MM.1S (cell line): ENCODE data around the gene ADAMTS2.

Experiments used
- DNase-seq: peaks from one replicate; pipeline ENCODE4 v3.0.0-alpha.2; 2015
- H2AFZ ChIP-seq: fragments of 300-600 bp; sonication (generic); 2 replicates; pipeline ENCODE4 v1.6.0; 2016; ENCODE audit warnings: antibody characterized with exemption, low read length
- H3F3A ChIP-seq: fragments of 300-600 bp; sonication (generic); 2 replicates; pipeline ENCODE4 v1.6.1; 2016; ENCODE audit warnings: mild to moderate bottlenecking, antibody characterized with exemption, low read length, moderate library complexity, mixed read lengths; ENCODE audit not compliant: insufficient read depth
- H3K27ac ChIP-seq: fragments of 300-600 bp; sonication (generic); 2 replicates; pipeline ENCODE4 v1.5.1; 2016; ENCODE audit warnings: mild to moderate bottlenecking, low read length
- H3K27me3 ChIP-seq: fragments of 300-600 bp; sonication (generic); replicated peaks from 2 replicates; pipeline ENCODE4 v1.6.0; 2016; ENCODE audit warnings: low read length; ENCODE audit not compliant: insufficient read depth
- H3K36me3 ChIP-seq: fragments of 300-600 bp; sonication (generic); replicated peaks from 2 replicates; pipeline ENCODE4 v1.6.1; 2016; ENCODE audit warnings: mild to moderate bottlenecking, low read length, mixed read lengths; ENCODE audit not compliant: insufficient read depth
- H3K4me1 ChIP-seq: fragments of 300-600 bp; sonication (generic); 2 replicates; pipeline ENCODE4 v1.6.1; 2016; ENCODE audit warnings: low read length, mixed read lengths
- H3K4me2 ChIP-seq: fragments of 300-600 bp; sonication (generic); 2 replicates; pipeline ENCODE4 v1.6.0; 2016; ENCODE audit warnings: low read depth, low read length
- H3K4me3 ChIP-seq: fragments of 300-600 bp; sonication (generic); 2 replicates; pipeline ENCODE4 v1.5.1; 2016; ENCODE audit warnings: low read length, mixed read lengths
- H3K79me2 ChIP-seq: fragments of 300-600 bp; sonication (generic); 2 replicates; pipeline ENCODE4 v1.6.1; 2016; ENCODE audit warnings: mixed run types, low read length, mixed read lengths
- H3K9ac ChIP-seq: fragments of 300-600 bp; sonication (generic); 2 replicates; pipeline ENCODE4 v1.6.1; 2016; ENCODE audit warnings: low read length, mixed read lengths
- H3K9me2 ChIP-seq: fragments of 300-600 bp; sonication (generic); replicated peaks from 2 replicates; pipeline ENCODE4 v1.6.1; 2016; ENCODE audit warnings: mild to moderate bottlenecking, low read length, mixed read lengths; ENCODE audit not compliant: insufficient read depth
- H3K9me3 ChIP-seq: fragments of 300-600 bp; sonication (generic); replicated peaks from 2 replicates; pipeline ENCODE4 v1.6.1; 2016; ENCODE audit warnings: mild to moderate bottlenecking, low read length, mixed read lengths; ENCODE audit not compliant: insufficient read depth
- H4K20me1 ChIP-seq: fragments of 300-600 bp; sonication (generic); 2 replicates; pipeline ENCODE4 v1.6.1; 2016; ENCODE audit warnings: mild to moderate bottlenecking, low read length, moderate library complexity, mixed read lengths; ENCODE audit not compliant: insufficient read depth
- EZH2 ChIP-seq: fragments of 300-600 bp; sonication (generic); optimal IDR thresholded peaks from 2 replicates; pipeline ENCODE3; 2017; ENCODE audit warnings: low read depth, mild to moderate bottlenecking, antibody characterized with exemption, low read length, mixed read lengths
- EZH2phosphoT487 ChIP-seq: fragments of 300-600 bp; sonication (generic); IDR thresholded peaks from 2 replicates; pipeline ENCODE4 v1.6.1; 2018; ENCODE audit warnings: antibody characterized with exemption, low read length
- TF ChIP-seq, protein P1 (sequence below): fragments of 300-600 bp; sonication (generic); IDR thresholded peaks from 2 replicates; pipeline ENCODE4 v1.5.1; 2016; ENCODE audit warnings: antibody characterized with exemption, low read length, mixed read lengths

ADAMTS2 gene

DNA sequence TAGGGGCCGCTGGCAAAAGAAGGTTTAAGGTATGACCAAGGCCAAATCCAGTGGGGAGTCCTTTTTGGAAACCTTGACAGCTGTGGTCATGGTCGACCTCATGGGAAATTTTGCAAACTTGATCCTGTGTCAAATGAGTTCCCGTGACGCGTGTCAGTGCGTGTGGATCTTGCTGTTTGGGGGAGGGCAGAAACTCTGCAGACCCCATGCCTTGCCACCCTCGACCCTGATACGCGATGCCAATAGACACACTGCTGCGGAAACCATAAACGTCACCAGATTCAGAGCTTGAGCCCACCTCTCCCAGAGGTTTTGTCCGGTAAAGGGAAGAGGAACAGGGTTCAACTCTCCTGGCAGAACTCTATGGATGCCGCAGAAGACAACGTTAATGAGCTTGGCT is 104.7 kb downstream of the ADAMTS2 start:
- Histone ChIP-seq H4K20me1 (no peaks in the 10 kb centered on the region), H3K4me3 (no peak overlapping the region), H3K9me3 (no peaks in the 10 kb centered on the region), H3K4me1 (no peaks in the 10 kb centered on the region), H3F3A (no peaks in the 10 kb centered on the region), H3K36me3 (no peaks in the 10 kb centered on the region), H2AFZ (no peak overlapping the region), H3K79me2 (no peaks in the 10 kb centered on the region), H3K27ac (no peak overlapping the region), H3K9ac (no peak overlapping the region), H3K4me2 (no peak overlapping the region), H3K27me3 (peaks cover 12% of the 10 kb centered on the region; the same call in 1 of the 2 replicates), H3K9me2 (no peaks in the 10 kb centered on the region)
- no peak for DNase-seq
- TF ChIP-seq, protein P1, sequence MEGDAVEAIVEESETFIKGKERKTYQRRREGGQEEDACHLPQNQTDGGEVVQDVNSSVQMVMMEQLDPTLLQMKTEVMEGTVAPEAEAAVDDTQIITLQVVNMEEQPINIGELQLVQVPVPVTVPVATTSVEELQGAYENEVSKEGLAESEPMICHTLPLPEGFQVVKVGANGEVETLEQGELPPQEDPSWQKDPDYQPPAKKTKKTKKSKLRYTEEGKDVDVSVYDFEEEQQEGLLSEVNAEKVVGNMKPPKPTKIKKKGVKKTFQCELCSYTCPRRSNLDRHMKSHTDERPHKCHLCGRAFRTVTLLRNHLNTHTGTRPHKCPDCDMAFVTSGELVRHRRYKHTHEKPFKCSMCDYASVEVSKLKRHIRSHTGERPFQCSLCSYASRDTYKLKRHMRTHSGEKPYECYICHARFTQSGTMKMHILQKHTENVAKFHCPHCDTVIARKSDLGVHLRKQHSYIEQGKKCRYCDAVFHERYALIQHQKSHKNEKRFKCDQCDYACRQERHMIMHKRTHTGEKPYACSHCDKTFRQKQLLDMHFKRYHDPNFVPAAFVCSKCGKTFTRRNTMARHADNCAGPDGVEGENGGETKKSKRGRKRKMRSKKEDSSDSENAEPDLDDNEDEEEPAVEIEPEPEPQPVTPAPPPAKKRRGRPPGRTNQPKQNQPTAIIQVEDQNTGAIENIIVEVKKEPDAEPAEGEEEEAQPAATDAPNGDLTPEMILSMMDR, result no peak
- TF ChIP-seq EZH2phosphoT487 (no peak), EZH2 (no peak)

DNA sequence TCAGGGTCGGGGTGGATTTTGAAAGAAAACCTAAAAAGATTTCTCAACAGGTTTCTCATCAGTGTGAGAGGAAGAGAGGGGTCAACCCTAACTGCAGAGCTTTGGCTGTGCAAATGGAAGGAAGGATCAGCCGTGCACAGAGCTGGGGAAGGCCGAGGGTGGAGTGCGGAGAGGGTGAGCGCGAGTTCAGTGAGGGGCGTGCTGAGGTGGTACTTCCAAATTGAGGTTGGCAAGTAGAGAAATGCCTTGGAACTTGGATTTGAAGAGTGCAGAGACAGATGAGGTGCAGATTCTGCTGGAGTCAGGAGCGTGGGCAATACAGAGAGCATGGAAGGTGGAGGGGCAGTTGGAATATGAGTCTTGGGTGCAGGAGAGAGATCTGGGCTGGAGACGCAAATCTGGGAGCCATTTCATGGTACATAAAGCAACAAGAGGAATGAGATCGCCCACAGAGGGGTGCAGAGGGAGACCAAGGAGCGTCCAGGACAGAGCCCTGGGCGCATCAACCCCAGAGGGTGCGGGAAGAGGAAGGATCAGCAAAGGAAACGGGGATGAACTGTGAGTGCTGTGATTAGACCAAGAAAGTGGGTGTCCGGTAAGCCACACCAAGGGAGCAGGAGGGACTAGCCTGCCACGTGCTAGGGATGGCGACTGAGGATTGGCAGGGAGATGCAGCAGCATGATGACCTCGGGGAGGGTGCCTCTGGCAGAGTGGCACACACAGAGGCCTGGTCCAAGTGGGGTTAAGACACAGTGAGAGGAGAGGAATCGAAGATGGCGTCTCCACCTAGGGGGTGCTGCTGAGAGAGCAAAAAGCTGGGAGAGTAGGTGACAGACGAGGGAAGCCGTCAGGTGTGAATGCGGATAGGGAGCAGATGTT is 105.8 kb downstream of the ADAMTS2 start:
- H3K4me3 ChIP-seq, result no peak overlapping the region
- no peaks in the 10 kb centered on the region for H4K20me1 ChIP-seq
- no peaks in the 10 kb centered on the region for H3F3A ChIP-seq
- H3K27me3 ChIP-seq, result peaks cover 7% of the 10 kb centered on the region; the same call in 1 of the 2 replicates
- H3K9ac ChIP-seq, result no peak overlapping the region
- no peaks in the 10 kb centered on the region for H3K4me1 ChIP-seq
- H3K9me2 ChIP-seq, result no peaks in the 10 kb centered on the region
- H3K9me3 ChIP-seq, result no peaks in the 10 kb centered on the region
- TF ChIP-seq, protein P1, result no peak
- TF ChIP-seq EZH2 (no peak), EZH2phosphoT487 (no peak)
- no peak overlapping the region for H3K4me2 ChIP-seq
- no peaks in the 10 kb centered on the region for H3K36me3 ChIP-seq
- no peak for DNase-seq
- H2AFZ ChIP-seq, result no peak overlapping the region
- H3K79me2 ChIP-seq, result no peaks in the 10 kb centered on the region
- no peak overlapping the region for H3K27ac ChIP-seq

DNA sequence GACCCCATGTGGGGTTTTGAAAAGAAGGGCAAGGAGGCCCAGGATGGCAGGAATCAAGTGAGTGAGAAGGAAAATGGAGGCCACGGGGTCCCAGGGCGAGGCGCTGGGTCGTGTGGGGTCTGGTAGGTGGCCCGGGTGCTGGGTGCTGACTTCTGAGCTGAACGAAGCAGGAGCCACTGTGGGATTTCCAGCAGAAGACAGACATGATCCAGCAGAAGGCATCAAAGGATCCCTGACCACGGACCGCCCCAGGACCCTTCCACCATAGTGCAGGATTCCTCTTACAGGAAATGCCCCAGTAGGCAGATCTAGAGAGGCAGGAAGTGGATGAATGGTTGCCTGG is 106.7 kb downstream of the ADAMTS2 start:
- H3K4me3 ChIP-seq, result no peak overlapping the region
- peaks cover 7% of the 10 kb centered on the region for H3K27me3 ChIP-seq
- H2AFZ ChIP-seq, result no peak overlapping the region
- H3K79me2 ChIP-seq, result no peaks in the 10 kb centered on the region
- no peak overlapping the region for H3K27ac ChIP-seq
- no peaks in the 10 kb centered on the region for H3K4me1 ChIP-seq
- H3K36me3 ChIP-seq, result no peaks in the 10 kb centered on the region
- H3K9me2 ChIP-seq, result no peaks in the 10 kb centered on the region
- no peak overlapping the region for H3K4me2 ChIP-seq
- no peak for DNase-seq
- no peak overlapping the region for H3K9ac ChIP-seq
- no peaks in the 10 kb centered on the region for H4K20me1 ChIP-seq
- no peaks in the 10 kb centered on the region for H3K9me3 ChIP-seq
- TF ChIP-seq, protein P1, result no peak
- no peak for TF ChIP-seq EZH2
- no peak for TF ChIP-seq EZH2phosphoT487
- H3F3A ChIP-seq, result no peaks in the 10 kb centered on the region
